Measurements from ENCODE around the gene MAML3. TPM values are rescaled to one million over a fixed set of nuclear protein-coding genes. Genes with fewer than 3 reads are reported as not detected.

The MAML3 gene
- 10 to 100 TPM; 29.2 to 32.2 TPM for total RNA-seq
- 16.8 TPM for polyA plus RNA-seq (2013, experiment 1 of 2)
- polyA plus RNA-seq (2013, experiment 2 of 2) = 15.4 TPM
- long read RNA-seq, experiment 1, partial matches to known transcripts = 2 of 12 reads
- long read RNA-seq, experiment 1, other reads (novel, unspliced or antisense) = 10 of 12 reads
- long read RNA-seq, experiment 2, full-length matches to known transcripts = 11 of 87 reads
- long read RNA-seq, experiment 2, partial matches to known transcripts = 5 of 87 reads
- long read RNA-seq, experiment 2, other reads (novel, unspliced or antisense) = 71 of 87 reads
- long read RNA-seq, experiment 3, full-length matches to known transcripts = 5 of 38 reads
- long read RNA-seq, experiment 3, partial matches to known transcripts = 14 of 38 reads
- long read RNA-seq, experiment 3, other reads (novel, unspliced or antisense) = 19 of 38 reads
- long read RNA-seq, experiment 4, partial matches to known transcripts = 0 of 11 reads
- long read RNA-seq, experiment 4, other reads (novel, unspliced or antisense) = 11 of 11 reads

DNA sequence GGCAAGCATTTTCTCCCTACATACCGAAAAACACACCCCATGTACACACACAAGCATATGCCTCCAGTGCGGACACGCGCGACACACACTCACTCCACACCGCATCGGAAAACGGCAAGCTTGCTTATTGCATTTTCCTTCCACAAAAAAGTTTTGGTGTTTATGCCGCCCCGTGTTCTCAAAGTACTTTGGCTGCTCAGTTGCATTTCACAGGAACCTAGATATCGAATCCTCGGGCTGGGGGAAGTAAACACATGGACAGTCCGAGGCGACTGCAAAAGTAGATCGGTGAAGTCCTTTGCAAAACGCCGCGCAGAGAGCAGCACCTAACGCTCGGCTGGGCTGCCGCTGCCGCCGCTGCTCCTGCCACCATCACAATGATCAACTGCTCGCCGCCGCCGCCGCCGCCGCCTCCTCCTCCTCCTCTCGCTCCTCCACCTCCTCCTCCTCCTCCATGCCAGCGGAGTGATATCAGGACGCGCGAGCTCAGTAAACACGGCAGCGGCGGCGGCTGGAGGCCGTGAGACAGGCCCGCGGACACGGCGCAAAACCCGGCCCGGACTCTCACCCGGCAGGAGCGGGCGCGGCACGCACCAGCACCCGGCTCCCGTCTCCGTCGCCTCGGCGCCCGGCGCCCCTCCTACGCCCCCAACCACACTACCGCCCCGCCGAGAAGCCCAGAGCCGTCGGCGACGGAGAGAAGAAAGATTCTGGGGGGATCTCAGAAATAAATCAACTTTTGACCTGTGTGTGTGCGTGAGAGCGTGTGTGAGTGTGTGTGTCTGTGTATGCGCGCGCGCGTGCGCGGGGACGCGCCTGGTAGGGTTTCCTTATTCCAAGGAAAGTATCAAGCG is at the start of gene MAML3:
Gene MAML3, minus strand, starts transcription at position 467 of the 854 bp plus-strand sequence. CDS start 857 bp downstream, outside the sequence.
- H3K27me3 Mint-ChIP-seq (ENCODE audit: insufficient read depth) = no peaks in the 10 kb centered on the region
- H3K4me3 Mint-ChIP-seq = peak within 1 kb of the TSS; percentile 98
- H3K9ac ChIP-seq (ENCODE audit: extremely low read depth, low read length, poor library complexity, severe bottlenecking) = peak within 1 kb of the TSS; percentile 95
- peaks cover 6% of the 10 kb centered on the region for H3K4me1 ChIP-seq (ENCODE audit: control insufficient read depth, insufficient read depth, low read length)
- TF ChIP-seq, protein P1, sequence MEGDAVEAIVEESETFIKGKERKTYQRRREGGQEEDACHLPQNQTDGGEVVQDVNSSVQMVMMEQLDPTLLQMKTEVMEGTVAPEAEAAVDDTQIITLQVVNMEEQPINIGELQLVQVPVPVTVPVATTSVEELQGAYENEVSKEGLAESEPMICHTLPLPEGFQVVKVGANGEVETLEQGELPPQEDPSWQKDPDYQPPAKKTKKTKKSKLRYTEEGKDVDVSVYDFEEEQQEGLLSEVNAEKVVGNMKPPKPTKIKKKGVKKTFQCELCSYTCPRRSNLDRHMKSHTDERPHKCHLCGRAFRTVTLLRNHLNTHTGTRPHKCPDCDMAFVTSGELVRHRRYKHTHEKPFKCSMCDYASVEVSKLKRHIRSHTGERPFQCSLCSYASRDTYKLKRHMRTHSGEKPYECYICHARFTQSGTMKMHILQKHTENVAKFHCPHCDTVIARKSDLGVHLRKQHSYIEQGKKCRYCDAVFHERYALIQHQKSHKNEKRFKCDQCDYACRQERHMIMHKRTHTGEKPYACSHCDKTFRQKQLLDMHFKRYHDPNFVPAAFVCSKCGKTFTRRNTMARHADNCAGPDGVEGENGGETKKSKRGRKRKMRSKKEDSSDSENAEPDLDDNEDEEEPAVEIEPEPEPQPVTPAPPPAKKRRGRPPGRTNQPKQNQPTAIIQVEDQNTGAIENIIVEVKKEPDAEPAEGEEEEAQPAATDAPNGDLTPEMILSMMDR (conservative IDR thresholded peaks at IDR 0.05) = no peak
- peaks cover 21% of the 10 kb centered on the region for H3K4me1 Mint-ChIP-seq
- 0 to 2% methylated on average over 31 to 79 of the region's 79 CpGs for WGBS, 2 experiments (ENCODE audit: insufficient coverage in 1 of 2, insufficient read length in 1 of 2)
- H3K27ac Mint-ChIP-seq = peak within 1 kb of the TSS; percentile 98
- H3K4me3 ChIP-seq (ENCODE audit: low read length) = peak within 1 kb of the TSS; percentile 97
- peak within 1 kb of the TSS; percentile 85 for H3K27ac ChIP-seq (ENCODE audit: low read depth, low read length)
- no peaks in the 10 kb centered on the region for H3K27me3 ChIP-seq (ENCODE audit: control insufficient read depth, insufficient read depth, low read length, poor library complexity, severe bottlenecking)
- H3K9me3 ChIP-seq (ENCODE audit: control insufficient read depth, low read length) = no peaks in the 10 kb centered on the region
- H3K36me3 ChIP-seq (ENCODE audit: control insufficient read depth, insufficient read depth, low read length) = no peaks in the 10 kb centered on the region
- peak; percentile 97 for DNase-seq
- H3K9me3 Mint-ChIP-seq = no peaks in the 10 kb centered on the region
- no peaks in the 10 kb centered on the region for H3K36me3 Mint-ChIP-seq (ENCODE audit: low read depth)

DNA sequence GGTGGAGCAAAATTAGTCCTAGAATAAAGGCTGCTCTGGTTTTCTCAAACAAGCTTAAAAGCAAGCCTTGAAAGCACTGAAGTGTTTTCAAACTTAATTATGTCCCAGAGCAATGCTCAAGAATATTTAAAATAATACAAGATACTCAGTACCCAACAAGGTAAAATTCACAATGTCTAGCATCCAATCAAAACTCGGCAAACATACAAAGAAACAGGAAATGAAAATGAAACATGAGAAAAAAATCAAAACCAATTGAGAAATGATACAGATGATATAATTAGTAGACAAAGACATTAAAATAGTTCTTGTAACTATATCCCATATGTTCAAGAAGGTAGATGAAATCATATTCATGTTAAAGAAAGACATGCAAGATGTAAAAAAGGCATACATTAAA is 45.0 kb upstream of the MAML3 start:
- Mint-ChIP-seq H3K27ac (no peak overlapping the region), H3K4me1 (peaks cover 25% of the 10 kb centered on the region), H3K9me3 (peaks cover 8% of the 10 kb centered on the region), H3K27me3 (ENCODE audit: insufficient read depth) (no peaks in the 10 kb centered on the region), H3K4me3 (no peak overlapping the region), H3K36me3 (ENCODE audit: low read depth) (peaks cover 6% of the 10 kb centered on the region)
- H3K9me3 ChIP-seq (ENCODE audit: control insufficient read depth, low read length) = peaks cover 26% of the 10 kb centered on the region
- no CpG with 5 or more reads among the region's 1 CpG for WGBS, 2 experiments (ENCODE audit: insufficient coverage in 1 of 2, insufficient read length in 1 of 2)
- no peak overlapping the region for H3K9ac ChIP-seq (ENCODE audit: extremely low read depth, low read length, poor library complexity, severe bottlenecking)
- no peaks in the 10 kb centered on the region for H3K27me3 ChIP-seq (ENCODE audit: control insufficient read depth, insufficient read depth, low read length, poor library complexity, severe bottlenecking)
- TF ChIP-seq, protein P1 (conservative IDR thresholded peaks at IDR 0.05) = no peak
- peaks cover 2% of the 10 kb centered on the region for H3K4me1 ChIP-seq (ENCODE audit: control insufficient read depth, insufficient read depth, low read length)
- H3K36me3 ChIP-seq (ENCODE audit: control insufficient read depth, insufficient read depth, low read length) = no peaks in the 10 kb centered on the region
- no peak overlapping the region for H3K27ac ChIP-seq (ENCODE audit: low read depth, low read length)
- DNase-seq = no peak
- peak overlapping the region; percentile 2 for H3K4me3 ChIP-seq (ENCODE audit: low read length)

DNA sequence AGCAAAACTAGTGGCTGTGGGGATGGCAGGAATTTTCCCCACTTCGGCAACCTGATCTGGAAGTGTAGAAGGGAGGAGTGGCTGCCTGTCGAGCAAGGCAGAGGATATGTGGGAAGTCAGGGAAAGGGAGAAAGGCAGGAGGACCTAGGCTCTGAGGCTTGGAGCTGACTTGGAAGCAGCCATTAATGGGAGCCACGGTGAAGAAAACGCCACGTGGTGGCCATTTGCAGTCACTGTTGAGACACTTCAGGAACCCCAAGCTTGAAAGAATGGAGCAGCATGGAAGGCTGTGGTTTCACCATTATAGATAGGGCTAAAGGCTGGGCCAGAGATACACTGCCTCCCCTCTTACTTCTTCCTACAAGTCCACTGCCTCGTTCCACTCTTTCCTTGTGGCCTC is 41.8 kb upstream of the MAML3 start:
- DNase-seq = no peak
- Mint-ChIP-seq H3K27ac (no peak overlapping the region), H3K36me3 (ENCODE audit: low read depth) (no peaks in the 10 kb centered on the region), H3K9me3 (peaks cover 2% of the 10 kb centered on the region), H3K4me3 (no peak overlapping the region), H3K27me3 (ENCODE audit: insufficient read depth) (no peaks in the 10 kb centered on the region), H3K4me1 (peaks cover 25% of the 10 kb centered on the region)
- Histone ChIP-seq H3K27me3 (ENCODE audit: control insufficient read depth, insufficient read depth, low read length, poor library complexity, severe bottlenecking) (no peaks in the 10 kb centered on the region), H3K36me3 (ENCODE audit: control insufficient read depth, insufficient read depth, low read length) (no peaks in the 10 kb centered on the region), H3K27ac (ENCODE audit: low read depth, low read length) (no peak overlapping the region), H3K4me3 (ENCODE audit: low read length) (no peak overlapping the region), H3K9ac (ENCODE audit: extremely low read depth, low read length, poor library complexity, severe bottlenecking) (no peak overlapping the region), H3K4me1 (ENCODE audit: control insufficient read depth, insufficient read depth, low read length) (peaks cover 2% of the 10 kb centered on the region), H3K9me3 (ENCODE audit: control insufficient read depth, low read length) (peaks cover 10% of the 10 kb centered on the region)
- 87 to 90% methylated on average over 4 to 6 of the region's 6 CpGs for WGBS, 2 experiments (ENCODE audit: insufficient coverage in 1 of 2, insufficient read length in 1 of 2)
- TF ChIP-seq, protein P1 (conservative IDR thresholded peaks at IDR 0.05) = peak; percentile 21
